H1 (cell line): ENCODE data around the gene RNF123. TPM values are rescaled to one million over a fixed set of nuclear protein-coding genes. Genes with fewer than 3 reads are reported as not detected.

Source experiments
- CTCF ChIA-PET: fragments of 300-600 bp; sonication (Branson Sonifier 250); formaldehyde crosslinking; loops from one replicate; lab custom pipeline; 2021; ENCODE audit not compliant: partially characterized antibody; lab: Charles Lee
- POLR2A ChIA-PET: fragments of 300-600 bp; sonication (Branson Sonifier 250); formaldehyde crosslinking; loops from one replicate; lab custom pipeline; 2021; ENCODE audit warnings: inconsistent platforms; ENCODE audit not compliant: partially characterized antibody; lab: Charles Lee
- DNase-seq, 2 experiments: peaks; one replicate each; pipeline versions ENCODE4 v3.0.0 to v3.0.0-alpha.2; 2010 to 2022; ENCODE audit warnings: low spot score in 2 of 2, low read depth in 1 of 2, mixed read lengths in 1 of 2
- FAIRE-seq: peaks from 2 replicates; lab custom pipeline; 2011; peaks lifted over from hg19 to GRCh38; lab: Jason Lieb, UNC
- H2AFZ ChIP-seq: 2 replicates; pipeline ENCODE4 v1.8.1; 2012; ENCODE audit warnings: low read length, inconsistent platforms
- H2AK5ac ChIP-seq: 2 replicates; pipeline ENCODE4 v1.6.1; 2013; ENCODE audit warnings: low read depth, low read length
- H2BK120ac ChIP-seq: replicated peaks from 2 replicates; pipeline ENCODE3; 2013; ENCODE audit warnings: low read depth, low read length, inconsistent platforms
- H2BK12ac ChIP-seq: 2 replicates; pipeline ENCODE4 v1.6.1; 2013; ENCODE audit warnings: low read depth, low read length
- H2BK15ac ChIP-seq: 2 replicates; pipeline ENCODE4 v1.6.1; 2013; ENCODE audit warnings: low read length
- H2BK20ac ChIP-seq: 2 replicates; pipeline ENCODE4 v1.6.1; 2013; ENCODE audit warnings: low read length
- H2BK5ac ChIP-seq: 2 replicates; pipeline ENCODE4 v1.6.1; 2013; ENCODE audit warnings: low read depth, low read length
- H3K14ac ChIP-seq: 2 replicates; pipeline ENCODE4 v1.6.1; 2013; ENCODE audit warnings: inconsistent platforms; ENCODE audit not compliant: insufficient read length
- H3K18ac ChIP-seq: 2 replicates; pipeline ENCODE4 v1.6.1; 2013; ENCODE audit warnings: low read length; ENCODE audit errors: extremely low read depth
- H3K23ac ChIP-seq: 2 replicates; pipeline ENCODE4 v1.6.1; 2013; ENCODE audit warnings: inconsistent platforms; ENCODE audit not compliant: insufficient read length
- H3K23me2 ChIP-seq: 2 replicates; pipeline ENCODE4 v1.6.1; 2013; ENCODE audit warnings: low read depth, low read length
- H3K27ac ChIP-seq: 2 replicates; pipeline ENCODE4 v1.6.1; 2011; ENCODE audit warnings: low read depth, low read length, inconsistent platforms
- H3K27me3 ChIP-seq, 4 experiments: replicated peaks in 1 of 4; 1 replicate in 1 of 4; 2 replicates in 3 of 4; pipeline versions ENCODE4 v1.6.1 to v1.8.1; 2011 to 2013; ENCODE audit warnings: low read length in 3 of 4, mild to moderate bottlenecking in 3 of 4, inconsistent platforms in 2 of 4, mixed read lengths in 2 of 4, moderate library complexity in 1 of 4; ENCODE audit not compliant: control insufficient read depth in 3 of 4, insufficient read depth in 3 of 4; ENCODE audit errors: extremely low read depth in 1 of 4
- H3K36me3 ChIP-seq, 4 experiments: 2 replicates each; pipeline versions ENCODE4 v1.6.1 to v1.8.1; 2011 to 2013; ENCODE audit warnings: mild to moderate bottlenecking in 4 of 4, low read length in 3 of 4, moderate library complexity in 2 of 4, control low read depth in 1 of 4, inconsistent platforms in 1 of 4; ENCODE audit not compliant: insufficient read depth in 4 of 4, control insufficient read depth in 2 of 4
- H3K4ac ChIP-seq: replicated peaks from 2 replicates; pipeline ENCODE3; 2013; ENCODE audit warnings: low read length, low read depth, mixed read lengths, inconsistent platforms; ENCODE audit not compliant: insufficient read length
- H3K4me1 ChIP-seq, 4 experiments: replicated peaks in 1 of 4; 1 replicate in 1 of 4; 2 replicates in 3 of 4; pipeline versions ENCODE4 v1.6.1 to v1.8.1; 2011 to 2013; ENCODE audit warnings: low read length in 3 of 4, inconsistent platforms in 2 of 4, mixed read lengths in 1 of 4; ENCODE audit not compliant: insufficient read depth in 4 of 4, control insufficient read depth in 3 of 4
- H3K4me2 ChIP-seq, 2 experiments: 2 replicates each; pipeline versions ENCODE4 v1.6.1 to v1.8.1; 2011 to 2013; ENCODE audit warnings: low read depth in 2 of 2, low read length in 2 of 2, control low read depth in 1 of 2, inconsistent platforms in 1 of 2, mild to moderate bottlenecking in 1 of 2; ENCODE audit not compliant: insufficient read depth in 1 of 2
- H3K4me3 ChIP-seq, 4 experiments: fragments of 200-600, 300-600 bp in 1 of 4; sonication (generic), shearing (Covaris generic), sonication (Bioruptor Twin) in 1 of 4; 2 replicates each; pipeline versions ENCODE4 v1.5.1 to v1.8.1; 2011 to 2016; ENCODE audit warnings: low read length in 4 of 4, low read depth in 3 of 4, control low read depth in 2 of 4, inconsistent platforms in 2 of 4, mild to moderate bottlenecking in 2 of 4, mixed read lengths in 1 of 4, moderate library complexity in 1 of 4; ENCODE audit not compliant: insufficient read depth in 2 of 4; ENCODE audit errors: extremely low read depth in 1 of 4
- H3K56ac ChIP-seq: replicated peaks from 2 replicates; pipeline ENCODE3; 2013; ENCODE audit warnings: low read depth, mild to moderate bottlenecking, mixed read lengths, low read length, inconsistent platforms; ENCODE audit not compliant: insufficient read length
- H3K79me1 ChIP-seq: 2 replicates; pipeline ENCODE4 v1.6.1; 2013; ENCODE audit warnings: low read depth, low read length, control low read depth
- H3K79me2 ChIP-seq, 2 experiments: 2 replicates each; pipeline versions ENCODE4 v1.6.1 to v1.8.1; 2012 to 2013; ENCODE audit warnings: low read length in 2 of 2, mild to moderate bottlenecking in 2 of 2, inconsistent platforms in 1 of 2; ENCODE audit not compliant: insufficient read depth in 2 of 2, control insufficient read depth in 1 of 2
- H3K9ac ChIP-seq, 4 experiments: replicated peaks in 1 of 4; 1 replicate in 1 of 4; 2 replicates in 3 of 4; pipeline versions ENCODE4 v1.6.1 to v1.8.1; 2011 to 2013; ENCODE audit warnings: low read depth in 3 of 4, low read length in 3 of 4, control low read depth in 2 of 4, mild to moderate bottlenecking in 2 of 4, moderate library complexity in 2 of 4, inconsistent platforms in 1 of 4; ENCODE audit errors: extremely low read depth in 1 of 4
- H3K9me3 ChIP-seq, 2 experiments: 2 replicates each; pipeline versions ENCODE4 v1.6.1 to v1.8.1; 2012 to 2013; ENCODE audit warnings: mild to moderate bottlenecking in 2 of 2, moderate library complexity in 2 of 2, control low read depth in 1 of 2, inconsistent platforms in 1 of 2, low read depth in 1 of 2, low read length in 1 of 2, mixed read lengths in 1 of 2; ENCODE audit not compliant: insufficient read depth in 2 of 2
- H4K20me1 ChIP-seq, 2 experiments: replicated peaks in 1 of 2; 2 replicates each; pipeline versions ENCODE3 to v1.8.1; 2011 to 2013; ENCODE audit warnings: inconsistent platforms in 2 of 2, low read length in 2 of 2, mild to moderate bottlenecking in 1 of 2; ENCODE audit not compliant: insufficient read depth in 2 of 2, control insufficient read depth in 1 of 2
- H4K5ac ChIP-seq: 2 replicates; pipeline ENCODE4 v1.6.1; 2013; ENCODE audit warnings: low read length, low read depth, mixed read lengths, inconsistent platforms; ENCODE audit not compliant: insufficient read length
- H4K8ac ChIP-seq: 2 replicates; pipeline ENCODE4 v1.8.0; 2013; ENCODE audit warnings: mild to moderate bottlenecking, moderate library complexity, low read length, inconsistent platforms; ENCODE audit not compliant: insufficient read depth; ENCODE audit errors: extremely low read depth
- H4K91ac ChIP-seq: replicated peaks from 2 replicates; pipeline ENCODE3; 2013; ENCODE audit warnings: low read length, mixed read lengths, inconsistent platforms; ENCODE audit not compliant: insufficient read length
- RNF2 ChIP-seq: fragments of 200-900, 300-1000 bp; sonication (generic); IDR thresholded peaks from 2 replicates; pipeline ENCODE4 v1.7.1; 2016; ENCODE audit warnings: borderline replicate concordance, low read depth, mild to moderate bottlenecking, antibody characterized with exemption, low read length; ENCODE audit not compliant: poor library complexity, severe bottlenecking; ENCODE audit errors: missing control alignments
- WGBS, 2 experiments: shearing (Covaris generic) in 1 of 2; methylation state at CpG; one replicate each; pipeline versions ENCODE4 v1.1.6 to v1.1.7; 2013 to 2015; ENCODE audit warnings: low lambda C conversion rate in 2 of 2, mixed read lengths in 2 of 2, inconsistent platforms in 1 of 2, low coverage in 1 of 2, missing lambda C conversion rate in 1 of 2; ENCODE audit not compliant: insufficient replicate concordance in 2 of 2, insufficient coverage in 1 of 2, insufficient read length in 1 of 2; ENCODE audit errors: extremely low coverage in 1 of 2, missing lambda C conversion rate in 1 of 2; 5-methylcytosine and 5-hydroxymethylcytosine counted together
- polyA plus RNA-seq, 7 experiments: library from polyadenylated mRNA; depleted of rRNA in 3 of 7; stranded (reverse) in 5 of 7; unstranded in 2 of 7; fragments of >200 nt in 5 of 7; fragments of 200-250 nt in 2 of 7; gene quantifications; 1 replicate in 5 of 7; 2 replicates in 1 of 7; 4 replicates in 1 of 7; pipeline versions ENCODE4 v1.2.1 to v1.2.3, GENCODE V29; 2011 to 2013; ENCODE audit warnings: missing spikeins in 2 of 7, mixed read lengths in 2 of 7
- total RNA-seq: library from RNA; stranded (reverse); fragmentation: NEBNext Ultra II Directional; extraction: Animal tissue kit (Norgen Biotek cat#: 25700); gene quantifications from 2 replicates; pipeline ENCODE4 v1.2.1, GENCODE V29; 2021

The RNF123 gene
- total and polyA plus RNA-seq, 2 of the 8 experiments (the other 6 are each of a cell fraction or from before 2014, with no cell fraction given) = 30.5 to 57.7 TPM

- H3K9me3 ChIP-seq = no peaks in the 10 kb centered on the region
- no peak overlapping the region for H3K4me2 ChIP-seq
- H2BK20ac ChIP-seq = no peak overlapping the region
- H4K20me1 ChIP-seq = no peaks in the 10 kb centered on the region
- no peak overlapping the region for H3K56ac ChIP-seq
- H3K27me3 ChIP-seq = no peaks in the 10 kb centered on the region
- H3K36me3 ChIP-seq = no peaks in the 10 kb centered on the region
- no peak overlapping the region for H3K23ac ChIP-seq
- H4K91ac ChIP-seq = no peak overlapping the region
- TF ChIP-seq RNF2 = no peak
- TF ChIP-seq, all 59 proteins: peak for 0
- Histone ChIP-seq H4K8ac (no peak overlapping the region), H3K9ac (no peak overlapping the region), H2BK5ac (no peak overlapping the region), H2BK12ac (no peak overlapping the region), H4K5ac (no peak overlapping the region), H3K4me1 (peaks cover 0 to 11% (median 2%) of the 10 kb centered on the region in 4 experiments; a peak in 2 of 7 replicates), H2BK120ac (no peak overlapping the region), H3K4ac (no peak overlapping the region), H3K18ac (no peak overlapping the region), H3K79me2 (peaks cover 0 to 3% of the 10 kb centered on the region in 2 experiments; a peak in 1 of 4 replicates), H2AFZ (no peak overlapping the region), H3K79me1 (no peaks in the 10 kb centered on the region), H3K4me3 (no peak overlapping the region), H2AK5ac (no peak overlapping the region), H3K14ac (no peak overlapping the region), H3K23me2 (peaks cover 6% of the 10 kb centered on the region; the same call in 1 of the 2 replicates), H3K27ac (no peak overlapping the region), H2BK15ac (no peak overlapping the region)
- CTCF ChIA-PET = interaction anchor here (0.6 to 5.4 kb wide), 11 partner anchors 12 to 355 kb away, joined by 3 to 159 read pairs (median 4); no protein-coding TSS in a partner anchor
- 73% methylated on average over 5 of the region's 5 CpGs; no CpG with 5 or more reads in 1 of the 2 experiments for WGBS, 2 experiments
- DNase-seq (no peak), FAIRE-seq (no peak)
- POLR2A ChIA-PET = interaction anchor here (1.0 to 1.3 kb wide), 2 partner anchors 128 to 130 kb away, joined by 3 to 4 read pairs; no protein-coding TSS in a partner anchor
These were observed 20.5 kb upstream of the RNF123 start for GRCh38 chr3:49668861-49669260.
